ENCODE measurements around the gene CTBP1. TPM values are rescaled to one million over a fixed set of nuclear protein-coding genes. Genes with fewer than 3 reads are reported as not detected.

CTBP1 gene
- total RNA-seq, 1 donor from 2014 or later, result 112 TPM

GRCh38 chr4:1247864-1248244 is 1.1 kb downstream of the CTBP1 start:
- no peaks in the 10 kb centered on the region for H3K9me3 ChIP-seq (replicated peaks)
- H3K27me3 ChIP-seq (ENCODE audit: low read depth), result no peaks in the 10 kb centered on the region
- peak overlapping the region; percentile 97 for H3K4me3 ChIP-seq
- TF ChIP-seq CTCF (IDR thresholded peaks at IDR 0.05; ENCODE audit: borderline replicate concordance), result no peak
- no peaks in the 10 kb centered on the region for H3K36me3 ChIP-seq
- DNase-seq, result no peak
- peaks cover 83% of the 10 kb centered on the region for H3K4me1 ChIP-seq
- peak overlapping the region; percentile 99 for H3K27ac ChIP-seq (replicated peaks)
- intact Hi-C loops (cut with micrococcal nuclease), result no loop called here

GRCh38 chr4:1246901-1247863 is 1.7 kb downstream of the CTBP1 start:
- Histone ChIP-seq H3K36me3 (no peaks in the 10 kb centered on the region), H3K9me3 (replicated peaks) (no peaks in the 10 kb centered on the region), H3K27me3 (ENCODE audit: low read depth) (no peaks in the 10 kb centered on the region), H3K4me1 (peaks cover 90% of the 10 kb centered on the region), H3K27ac (replicated peaks) (peak overlapping the region; percentile 99), H3K4me3 (peak overlapping the region; percentile 97)
- TF ChIP-seq CTCF (IDR thresholded peaks at IDR 0.05; ENCODE audit: borderline replicate concordance), result no peak
- peak; percentile 19 for DNase-seq
- intact Hi-C loops (cut with micrococcal nuclease), result no loop called here

- intact Hi-C loops (cut with micrococcal nuclease), result no loop called here
- peak overlapping the region; percentile 97 for H3K4me3 ChIP-seq
- TF ChIP-seq CTCF (IDR thresholded peaks at IDR 0.05; ENCODE audit: borderline replicate concordance), result no peak
- peaks cover 92% of the 10 kb centered on the region for H3K4me1 ChIP-seq
- H3K27me3 ChIP-seq (ENCODE audit: low read depth), result no peaks in the 10 kb centered on the region
- DNase-seq, result peak; percentile 26
- peak overlapping the region; percentile 99 for H3K27ac ChIP-seq (replicated peaks)
- H3K9me3 ChIP-seq (replicated peaks), result no peaks in the 10 kb centered on the region
- H3K36me3 ChIP-seq, result no peaks in the 10 kb centered on the region
Observed at GRCh38 chr4:1246111-1246881, 2.6 kb downstream of the CTBP1 start.

- intact Hi-C loops (cut with micrococcal nuclease), result no loop called here
- H3K27ac ChIP-seq (replicated peaks), result peak overlapping the region; percentile 99
- H3K36me3 ChIP-seq, result peaks cover 7% of the 10 kb centered on the region
Observed at GRCh38 chr4:1245481-1246051, 3.4 kb downstream of the CTBP1 start.

More at GRCh38 chr4:1245481-1246051, 3.4 kb downstream of the CTBP1 start:
- no peak for TF ChIP-seq CTCF (IDR thresholded peaks at IDR 0.05; ENCODE audit: borderline replicate concordance)
- DNase-seq, result peak; percentile 14
- Histone ChIP-seq H3K4me1 (peaks cover 86% of the 10 kb centered on the region), H3K9me3 (replicated peaks) (no peaks in the 10 kb centered on the region), H3K4me3 (peak overlapping the region; percentile 97), H3K27me3 (ENCODE audit: low read depth) (no peaks in the 10 kb centered on the region)

Data from left ventricle myocardium inferior (tissue), 1 donor.